A673 (cell line): Measurements from ENCODE around the gene MINAR1. TPM values are rescaled to one million over a fixed set of nuclear protein-coding genes. Genes with fewer than 3 reads are reported as not detected.

ENCODE experiments used
- BruUV-seq: library from RNA; stranded (reverse); fragments of 400-500 nt; replicated peaks from 2 replicates; lab custom pipeline; 2021; lab: Mats Ljungman, UMichigan
- CTCF ChIA-PET: fragments of 300-600 bp; sonication (Branson Sonifier 250); formaldehyde crosslinking; loops from one replicate; lab custom pipeline; 2022; ENCODE audit warnings: antibody characterized with exemption; lab: Charles Lee
- POLR2A ChIA-PET: fragments of 300-600 bp; sonication (Branson Sonifier 250); formaldehyde crosslinking; loops from one replicate; lab custom pipeline; 2022; ENCODE audit warnings: antibody characterized with exemption; ENCODE audit not compliant: low non-redundant PET; lab: Charles Lee
- DNase-seq: peaks from one replicate; pipeline ENCODE4 v3.0.0-alpha.2; 2015; ENCODE audit warnings: low spot score
- H3K27ac ChIP-seq: fragments of 200-600 bp; sonication (generic); 2 replicates; pipeline ENCODE4 v1.5.1; 2016; ENCODE audit warnings: mixed run types, low read depth, mild to moderate bottlenecking, mixed read lengths, antibody characterized with exemption, low read length; ENCODE audit not compliant: poor library complexity, severe bottlenecking
- H3K27me3 ChIP-seq: fragments of 200-600 bp; sonication (generic); replicated peaks from 2 replicates; pipeline ENCODE4 v1.6.1; 2017; ENCODE audit warnings: mixed run types, low read depth, mild to moderate bottlenecking, mixed read lengths, antibody characterized with exemption, low read length; ENCODE audit not compliant: insufficient read depth, poor library complexity
- H3K36me3 ChIP-seq: fragments of 200-600 bp; sonication (generic); 2 replicates; pipeline ENCODE4 v1.6.1; 2016; ENCODE audit warnings: mixed run types, mild to moderate bottlenecking, mixed read lengths, antibody characterized with exemption, low read length; ENCODE audit not compliant: insufficient read depth, poor library complexity, severe bottlenecking
- H3K4me1 ChIP-seq: fragments of 200-600 bp; sonication (generic); 2 replicates; pipeline ENCODE4 v1.6.1; 2017; ENCODE audit warnings: mixed run types, mild to moderate bottlenecking, mixed read lengths, antibody characterized with exemption, low read length; ENCODE audit not compliant: insufficient read depth, poor library complexity, severe bottlenecking
- H3K4me3 ChIP-seq: fragments of 200-600 bp; sonication (generic); 2 replicates; pipeline ENCODE4 v1.5.1; 2016; ENCODE audit warnings: low read depth, mixed run types, mild to moderate bottlenecking, mixed read lengths, low read length; ENCODE audit not compliant: poor library complexity, severe bottlenecking
- H3K9me3 ChIP-seq: fragments of 200-600 bp; sonication (generic); 2 replicates; pipeline ENCODE4 v1.6.1; 2016; ENCODE audit warnings: mixed run types, low read depth, mild to moderate bottlenecking, mixed read lengths, antibody characterized with exemption, low read length; ENCODE audit not compliant: poor library complexity, severe bottlenecking
- CTCF ChIP-seq: fragments of 300-800, 200-600 bp; sonication (generic); conservative IDR thresholded peaks from 2 replicates; pipeline ENCODE4 v1.5.1; 2017; ENCODE audit warnings: low read depth, mild to moderate bottlenecking, antibody characterized with exemption, low read length, moderate library complexity, mixed read lengths
- EZH2 ChIP-seq: fragments of 200-600 bp; sonication (generic); IDR thresholded peaks from 2 replicates; pipeline ENCODE4 v1.6.1; 2017; ENCODE audit warnings: borderline replicate concordance, low read depth, mild to moderate bottlenecking, mixed read lengths, antibody characterized with exemption, low read length; ENCODE audit not compliant: poor library complexity, severe bottlenecking
- intact Hi-C: fragments of 100-400 bp; cut with micrococcal nuclease; formaldehyde crosslinking; loops from one replicate; pipeline ENCODE4 v1.10.0; 2022; ENCODE audit not compliant: unreplicated experiment
- total RNA-seq: library from RNA; stranded (reverse); gene quantifications from 2 replicates; pipeline ENCODE4 v1.2.3, GENCODE V29; 2021

Gene MINAR1
- total RNA-seq, 1 experiment from 2014 or later = 1.6 TPM

GRCh38 chr15:79401301-79401700 lies 30.8 kb upstream of the MINAR1 start:
- ChIA-PET POLR2A (no interaction called here), CTCF (no interaction called here)
- BruUV-seq = no TSS peak
- intact Hi-C loops = no loop called here
- Histone ChIP-seq H3K9me3 (no peaks in the 10 kb centered on the region), H3K4me3 (no peak overlapping the region), H3K27me3 (no peaks in the 10 kb centered on the region), H3K36me3 (no peaks in the 10 kb centered on the region), H3K4me1 (no peaks in the 10 kb centered on the region), H3K27ac (no peak overlapping the region)
- DNase-seq = no peak
- no peak for TF ChIP-seq CTCF
- TF ChIP-seq EZH2 = no peak

- BruUV-seq = no TSS peak
- Histone ChIP-seq H3K27me3 (no peaks in the 10 kb centered on the region), H3K27ac (no peak overlapping the region), H3K9me3 (no peaks in the 10 kb centered on the region), H3K4me3 (no peak overlapping the region), H3K4me1 (no peaks in the 10 kb centered on the region), H3K36me3 (no peaks in the 10 kb centered on the region)
- no peak for TF ChIP-seq CTCF
- no peak for TF ChIP-seq EZH2
- intact Hi-C loops = no loop called here
- DNase-seq = no peak
- ChIA-PET CTCF (no interaction called here), POLR2A (no interaction called here)
Observed at GRCh38 chr15:79402136-79402535, 30.0 kb upstream of the MINAR1 start.

GRCh38 chr15:79403501-79403900 lies 28.6 kb upstream of the MINAR1 start:
- POLR2A ChIA-PET = no interaction called here

More at GRCh38 chr15:79403501-79403900, 28.6 kb upstream of the MINAR1 start:
- no peaks in the 10 kb centered on the region for H3K4me1 ChIP-seq
- CTCF ChIA-PET = no interaction called here
- no peaks in the 10 kb centered on the region for H3K9me3 ChIP-seq
- no peak overlapping the region for H3K4me3 ChIP-seq
- H3K27ac ChIP-seq = no peak overlapping the region
- no peaks in the 10 kb centered on the region for H3K27me3 ChIP-seq
- BruUV-seq = no TSS peak
- H3K36me3 ChIP-seq = no peaks in the 10 kb centered on the region
- TF ChIP-seq CTCF (no peak), EZH2 (no peak)
- intact Hi-C loops = no loop called here
- no peak for DNase-seq
